ENCODE measurements around the gene DDX24. TPM values are rescaled to one million over a fixed set of nuclear protein-coding genes. Genes with fewer than 3 reads are reported as not detected.

Gene DDX24
- 161 to 171 TPM (median 165 TPM) in 5 replicates for total RNA-seq (2022; extraction: Qiagen RNA extraction)

GRCh38 chr14:94080621-94081385, at the start of gene DDX24, which contains the start of gene IFI27L1:
Gene DDX24 (minus strand): TSS chr14:94081202. CDS start chr14:94079742, 1,460 bp downstream.
Gene IFI27L1 (plus strand): TSS chr14:94081310. CDS start chr14:94096938, 15,628 bp downstream.

GRCh38 chr14:94129111-94129757, 48.2 kb upstream of the DDX24 start, which contains the start of gene IFI27L2:
Gene IFI27L2 (minus strand): TSS chr14:94129604. CDS start chr14:94129564, 40 bp downstream.

GRCh38 chr14:94110552-94111181, 29.7 kb upstream of the DDX24 start, which contains the start of gene IFI27:
Gene IFI27 (plus strand): TSS chr14:94110736.

GRCh38 chr14:94026173-94026888, 54.7 kb downstream of the DDX24 start, which contains the start of gene OTUB2:
Gene OTUB2 (plus strand): TSS chr14:94026340. CDS start chr14:94026538, 198 bp downstream.

Other genes with a start within 250 kb of the DDX24 start
- gene FAM181A, start 153.9 kb downstream of the DDX24 start, total RNA-seq (2022; extraction: Qiagen RNA extraction), result not detected in 5 replicates
- gene ASB2, start 104.6 kb downstream of the DDX24 start, total RNA-seq (2022; extraction: Qiagen RNA extraction), result 0.24 to 0.98 TPM (median 0.45 TPM) in 5 replicates
- not detected in 5 replicates for gene CCDC197, start 83.9 kb downstream of the DDX24 start, total RNA-seq (2022; extraction: Qiagen RNA extraction)
- 2.4 to 3.4 TPM (median 2.7 TPM) in 5 replicates for gene OTUB2, start 54.9 kb downstream of the DDX24 start, total RNA-seq (2022; extraction: Qiagen RNA extraction)
- gene IFI27L1, start 108 bp upstream of the DDX24 start, total RNA-seq (2022; extraction: Qiagen RNA extraction), result 16.8 to 22.0 TPM (median 18.9 TPM) in 5 replicates
- gene IFI27, start 29.5 kb upstream of the DDX24 start, total RNA-seq (2022; extraction: Qiagen RNA extraction), result 0.92 to 1.5 TPM (median 1.4 TPM) in 5 replicates
- gene IFI27L2, start 48.4 kb upstream of the DDX24 start, total RNA-seq (2022; extraction: Qiagen RNA extraction), result 51.6 to 59.6 TPM (median 54.9 TPM) in 5 replicates
- gene PPP4R4, start 93.1 kb upstream of the DDX24 start, total RNA-seq (2022; extraction: Qiagen RNA extraction), result 0.36 to 0.48 TPM (median 0.44 TPM) in 5 replicates
- not detected in 5 replicates for gene SERPINA10, start 212.1 kb upstream of the DDX24 start, total RNA-seq (2022; extraction: Qiagen RNA extraction)
- 1.4 to 2.0 TPM (median 1.6 TPM) in 5 replicates for gene SERPINA6, start 242.1 kb upstream of the DDX24 start, total RNA-seq (2022; extraction: Qiagen RNA extraction)

All from A549 treated with AZD2906 at 1 μM for 4 hours (cell line).